Liver (tissue), 9 donors: Measurements from ENCODE around the gene RECQL. TPM values are rescaled to one million over a fixed set of nuclear protein-coding genes. Genes with fewer than 3 reads are reported as not detected.

Experiments
- DNase-seq: peaks from one replicate; pipeline ENCODE4 v3.0.0-alpha.2; 2017; ENCODE audit warnings: low spot score
- H3K27ac ChIP-seq, 2 donors: one replicate each; pipeline ENCODE4 v1.7.0; 2013; ENCODE audit warnings: inconsistent platforms in 2 of 2, low read length in 2 of 2, control low read depth in 1 of 2, low read depth in 1 of 2, mild to moderate bottlenecking in 1 of 2
- H3K27me3 ChIP-seq, 4 donors: one replicate each; pipeline versions ENCODE4 v1.6.1 to v1.7.0; 2013; ENCODE audit warnings: low read length in 3 of 4, inconsistent platforms in 1 of 4, mild to moderate bottlenecking in 1 of 4, moderate library complexity in 1 of 4; ENCODE audit not compliant: control insufficient read depth in 4 of 4, insufficient read depth in 4 of 4
- H3K36me3 ChIP-seq, 4 donors: one replicate each; pipeline versions ENCODE4 v1.6.1 to v1.7.0; 2013; ENCODE audit warnings: low read length in 3 of 4, mild to moderate bottlenecking in 3 of 4, low read depth in 1 of 4, moderate library complexity in 1 of 4; ENCODE audit not compliant: control insufficient read depth in 4 of 4, insufficient read depth in 3 of 4
- H3K4me1 ChIP-seq, 4 donors: one replicate each; pipeline versions ENCODE4 v1.6.1 to v1.7.0; 2013; ENCODE audit warnings: low read length in 3 of 4, mild to moderate bottlenecking in 3 of 4, moderate library complexity in 1 of 4; ENCODE audit not compliant: control insufficient read depth in 4 of 4, insufficient read depth in 4 of 4
- H3K4me3 ChIP-seq, 3 donors: one replicate each; pipeline versions ENCODE4 v1.6.1 to v1.7.0; 2013; ENCODE audit warnings: low read length in 3 of 3, control low read depth in 1 of 3, low read depth in 1 of 3, mild to moderate bottlenecking in 1 of 3
- H3K9ac ChIP-seq, 2 donors: one replicate each; pipeline ENCODE4 v1.7.0; 2013; ENCODE audit warnings: low read length in 2 of 2, mild to moderate bottlenecking in 2 of 2, moderate library complexity in 2 of 2, control low read depth in 1 of 2, low read depth in 1 of 2
- H3K9me3 ChIP-seq, 4 donors: one replicate each; pipeline versions ENCODE4 v1.6.1 to v1.7.0; 2013; ENCODE audit warnings: low read length in 3 of 4; ENCODE audit not compliant: control insufficient read depth in 4 of 4
- HNF4G ChIP-seq: IDR thresholded peaks from 2 replicates; pipeline ENCODE4 v1.6.1; 2016; ENCODE audit warnings: antibody characterized with exemption
- NR2F2 ChIP-seq: IDR thresholded peaks from 2 replicates; pipeline ENCODE4 v1.6.1; 2016; ENCODE audit warnings: antibody characterized with exemption
- RAD21 ChIP-seq, 2 donors: IDR thresholded peaks; 2 replicates each; pipeline ENCODE4 v1.6.1; 2016; ENCODE audit warnings: antibody characterized with exemption in 2 of 2, mild to moderate bottlenecking in 2 of 2
- REST ChIP-seq: IDR thresholded peaks from 2 replicates; pipeline ENCODE4 v1.6.1; 2016; ENCODE audit warnings: antibody characterized with exemption, mild to moderate bottlenecking
- RXRA ChIP-seq, 2 donors: IDR thresholded peaks; 2 replicates each; pipeline ENCODE4 v1.6.1; 2017 to 2018; ENCODE audit warnings: antibody characterized with exemption in 2 of 2, mild to moderate bottlenecking in 1 of 2
- YY1 ChIP-seq: IDR thresholded peaks from 2 replicates; pipeline ENCODE4 v1.6.1; 2016; ENCODE audit warnings: antibody characterized with exemption, mild to moderate bottlenecking
- WGBS: extraction: QIAGEN DNeasy Blood & Tissue Kit; methylation state at CpG from one replicate; pipeline ENCODE4 v1.1.7; 2013; 5-methylcytosine and 5-hydroxymethylcytosine counted together
- polyA plus RNA-seq, 2 donors: library from polyadenylated mRNA; stranded (reverse) in 1 of 2; unstranded in 1 of 2; fragments of 200-250 nt in 1 of 2; fragments of >200 nt in 1 of 2; fragmentation: Nextera tagmentation in 1 of 2; extraction: Ambion mirVana in 1 of 2; gene quantifications; one replicate each; pipeline versions ENCODE4 v1.2.1 to v1.2.3, GENCODE V29; 2013 to 2015
- total RNA-seq, 2 donors: library from RNA; depleted of rRNA; stranded (reverse); fragments of >200 nt; gene quantifications; one replicate each; pipeline ENCODE4 v1.2.3, GENCODE V29; 2014
- TF ChIP-seq, protein P1 (sequence below): IDR thresholded peaks from 2 replicates; pipeline ENCODE4 v1.6.1; 2016; ENCODE audit warnings: antibody characterized with exemption
- TF ChIP-seq, protein P2 (sequence below): fragments of 150-350 bp; IDR thresholded peaks from 2 replicates; pipeline ENCODE4 v1.5.1; 2017; ENCODE audit warnings: improper control_type of control experiment, low read depth, low read length; ENCODE audit not compliant: missing input control
- donor health status: healthy.
- donor health status: healthy.
- donor health status: healthy.
- donor health status: healthy.
- donor health status: healthy.

The RECQL gene
- total and polyA plus RNA-seq, 4 donors: 5.8 to 20.1 (median 12.0) TPM

DNA sequence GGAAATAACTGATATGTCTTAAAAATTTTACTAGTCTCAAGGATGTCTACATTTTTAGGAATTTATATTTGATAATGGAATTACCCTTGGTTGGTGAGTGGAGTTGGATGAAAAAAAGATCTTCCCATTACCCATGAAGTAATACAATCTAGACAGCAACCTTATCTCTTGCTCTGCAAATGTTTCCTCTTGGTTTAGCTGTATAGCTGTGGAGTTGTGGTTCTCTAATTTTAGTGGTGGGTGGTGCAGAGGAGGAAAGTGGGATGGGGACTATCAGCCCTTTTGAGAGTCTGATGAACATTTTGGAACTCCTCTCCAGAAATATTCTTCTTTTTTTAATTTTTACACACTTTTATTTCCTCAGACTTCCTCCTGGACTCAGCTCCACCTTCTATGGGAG lies 41.7 kb upstream of the RECQL start (continued):
- TF ChIP-seq, protein P1, sequence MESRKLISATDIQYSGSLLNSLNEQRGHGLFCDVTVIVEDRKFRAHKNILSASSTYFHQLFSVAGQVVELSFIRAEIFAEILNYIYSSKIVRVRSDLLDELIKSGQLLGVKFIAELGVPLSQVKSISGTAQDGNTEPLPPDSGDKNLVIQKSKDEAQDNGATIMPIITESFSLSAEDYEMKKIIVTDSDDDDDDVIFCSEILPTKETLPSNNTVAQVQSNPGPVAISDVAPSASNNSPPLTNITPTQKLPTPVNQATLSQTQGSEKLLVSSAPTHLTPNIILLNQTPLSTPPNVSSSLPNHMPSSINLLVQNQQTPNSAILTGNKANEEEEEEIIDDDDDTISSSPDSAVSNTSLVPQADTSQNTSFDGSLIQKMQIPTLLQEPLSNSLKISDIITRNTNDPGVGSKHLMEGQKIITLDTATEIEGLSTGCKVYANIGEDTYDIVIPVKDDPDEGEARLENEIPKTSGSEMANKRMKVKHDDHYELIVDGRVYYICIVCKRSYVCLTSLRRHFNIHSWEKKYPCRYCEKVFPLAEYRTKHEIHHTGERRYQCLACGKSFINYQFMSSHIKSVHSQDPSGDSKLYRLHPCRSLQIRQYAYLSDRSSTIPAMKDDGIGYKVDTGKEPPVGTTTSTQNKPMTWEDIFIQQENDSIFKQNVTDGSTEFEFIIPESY: no peak
- TF ChIP-seq RAD21 (IDR thresholded peaks at IDR 0.05): no peak
- TF ChIP-seq YY1: no peak

- 71% methylated on average over 5 of the region's 5 CpGs for WGBS
- Histone ChIP-seq H3K4me1 (no peaks in the 10 kb centered on the region), H3K9ac (no peak overlapping the region), H3K27me3 (no peaks in the 10 kb centered on the region), H3K4me3 (no peak overlapping the region), H3K36me3 (peaks cover 0 to 23% (median 17%) of the 10 kb centered on the region in 4 donors), H3K27ac (no peak overlapping the region), H3K9me3 (no peaks in the 10 kb centered on the region)
- no peak for DNase-seq
- TF ChIP-seq HNF4G (no peak), RXRA (IDR thresholded peaks at IDR 0.05) (no peak), YY1 (no peak)
- TF ChIP-seq, protein P1: no peak
- TF ChIP-seq, protein P2, sequence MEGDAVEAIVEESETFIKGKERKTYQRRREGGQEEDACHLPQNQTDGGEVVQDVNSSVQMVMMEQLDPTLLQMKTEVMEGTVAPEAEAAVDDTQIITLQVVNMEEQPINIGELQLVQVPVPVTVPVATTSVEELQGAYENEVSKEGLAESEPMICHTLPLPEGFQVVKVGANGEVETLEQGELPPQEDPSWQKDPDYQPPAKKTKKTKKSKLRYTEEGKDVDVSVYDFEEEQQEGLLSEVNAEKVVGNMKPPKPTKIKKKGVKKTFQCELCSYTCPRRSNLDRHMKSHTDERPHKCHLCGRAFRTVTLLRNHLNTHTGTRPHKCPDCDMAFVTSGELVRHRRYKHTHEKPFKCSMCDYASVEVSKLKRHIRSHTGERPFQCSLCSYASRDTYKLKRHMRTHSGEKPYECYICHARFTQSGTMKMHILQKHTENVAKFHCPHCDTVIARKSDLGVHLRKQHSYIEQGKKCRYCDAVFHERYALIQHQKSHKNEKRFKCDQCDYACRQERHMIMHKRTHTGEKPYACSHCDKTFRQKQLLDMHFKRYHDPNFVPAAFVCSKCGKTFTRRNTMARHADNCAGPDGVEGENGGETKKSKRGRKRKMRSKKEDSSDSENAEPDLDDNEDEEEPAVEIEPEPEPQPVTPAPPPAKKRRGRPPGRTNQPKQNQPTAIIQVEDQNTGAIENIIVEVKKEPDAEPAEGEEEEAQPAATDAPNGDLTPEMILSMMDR: no peak
These were observed 41.0 kb upstream of the RECQL start for GRCh38 chr12:21542403-21542802.

- Histone ChIP-seq H3K27me3 (no peaks in the 10 kb centered on the region), H3K27ac (no peak overlapping the region), H3K4me1 (no peaks in the 10 kb centered on the region), H3K4me3 (no peak overlapping the region), H3K36me3 (peaks cover 0 to 27% (median 22%) of the 10 kb centered on the region in 4 donors), H3K9me3 (no peaks in the 10 kb centered on the region), H3K9ac (no peak overlapping the region)
- DNase-seq: no peak
- WGBS: 93% methylated on average over 6 of the region's 6 CpGs
- TF ChIP-seq RXRA (IDR thresholded peaks at IDR 0.05): no peak
These were observed 40.3 kb upstream of the RECQL start for GRCh38 chr12:21541773-21542172.

DNA sequence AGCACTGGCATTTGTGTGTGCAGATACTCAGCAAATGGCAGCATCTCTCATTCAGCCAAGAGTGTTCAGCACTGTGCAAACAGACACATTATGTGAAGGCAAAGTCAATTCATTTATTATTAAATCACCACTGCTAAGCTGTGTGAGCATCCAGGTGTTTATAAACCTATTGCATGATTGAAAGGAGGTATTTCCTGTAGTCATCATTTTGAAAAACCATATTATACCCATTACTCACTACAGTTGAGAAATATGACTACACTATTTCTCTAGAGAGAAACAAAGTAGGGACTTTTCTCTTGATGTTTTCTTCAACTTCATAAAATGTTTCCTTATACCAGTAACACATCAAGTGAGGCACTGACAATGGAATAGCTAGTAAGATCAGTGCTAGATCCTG lies 38.4 kb upstream of the RECQL start:
- peaks cover 0 to 43% (median 29%) of the 10 kb centered on the region in 4 donors for H3K36me3 ChIP-seq
- TF ChIP-seq NR2F2 (no peak), REST (no peak), RXRA (IDR thresholded peaks at IDR 0.05) (no peak)

More for the DNA sequence above, 38.4 kb upstream of the RECQL start:
- H3K4me1 ChIP-seq: no peaks in the 10 kb centered on the region
- H3K4me3 ChIP-seq: no peak overlapping the region
- H3K27me3 ChIP-seq: no peaks in the 10 kb centered on the region
- no peaks in the 10 kb centered on the region for H3K9me3 ChIP-seq
- DNase-seq: no peak
- H3K9ac ChIP-seq: no peak overlapping the region
- H3K27ac ChIP-seq: no peak overlapping the region
